Measurements from ENCODE around the gene ZYX. TPM values are rescaled to one million over a fixed set of nuclear protein-coding genes. Genes with fewer than 3 reads are reported as not detected.

Gene ZYX
- total RNA-seq, 1 donor = 48.4 TPM

DNA sequence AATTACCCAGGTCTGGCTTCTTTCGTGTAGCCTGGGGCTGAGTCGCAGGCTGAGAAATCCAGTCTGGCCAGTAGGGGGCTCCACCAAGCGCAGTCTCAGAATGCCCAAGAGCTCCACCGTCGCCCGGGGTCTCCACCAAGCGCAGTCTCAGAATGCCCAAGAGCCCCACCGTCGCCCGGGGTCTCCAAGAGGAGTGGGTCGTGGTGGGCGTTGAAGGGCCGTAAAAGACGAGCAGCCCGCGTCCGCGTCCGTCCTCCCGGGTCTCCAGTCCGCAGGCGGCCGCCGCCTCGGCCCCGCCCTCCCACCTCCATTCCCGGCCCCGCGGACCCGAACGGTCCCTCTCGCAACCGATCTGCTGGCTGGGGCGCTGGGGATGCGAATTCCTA lies 892 bp upstream of the ZYX start:
- peak; percentile 90 for DNase-seq (ENCODE audit: low read depth)
- TF ChIP-seq, protein P1, sequence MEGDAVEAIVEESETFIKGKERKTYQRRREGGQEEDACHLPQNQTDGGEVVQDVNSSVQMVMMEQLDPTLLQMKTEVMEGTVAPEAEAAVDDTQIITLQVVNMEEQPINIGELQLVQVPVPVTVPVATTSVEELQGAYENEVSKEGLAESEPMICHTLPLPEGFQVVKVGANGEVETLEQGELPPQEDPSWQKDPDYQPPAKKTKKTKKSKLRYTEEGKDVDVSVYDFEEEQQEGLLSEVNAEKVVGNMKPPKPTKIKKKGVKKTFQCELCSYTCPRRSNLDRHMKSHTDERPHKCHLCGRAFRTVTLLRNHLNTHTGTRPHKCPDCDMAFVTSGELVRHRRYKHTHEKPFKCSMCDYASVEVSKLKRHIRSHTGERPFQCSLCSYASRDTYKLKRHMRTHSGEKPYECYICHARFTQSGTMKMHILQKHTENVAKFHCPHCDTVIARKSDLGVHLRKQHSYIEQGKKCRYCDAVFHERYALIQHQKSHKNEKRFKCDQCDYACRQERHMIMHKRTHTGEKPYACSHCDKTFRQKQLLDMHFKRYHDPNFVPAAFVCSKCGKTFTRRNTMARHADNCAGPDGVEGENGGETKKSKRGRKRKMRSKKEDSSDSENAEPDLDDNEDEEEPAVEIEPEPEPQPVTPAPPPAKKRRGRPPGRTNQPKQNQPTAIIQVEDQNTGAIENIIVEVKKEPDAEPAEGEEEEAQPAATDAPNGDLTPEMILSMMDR (IDR thresholded peaks at IDR 0.05; ENCODE audit: insufficient read depth, low read length) = peak; percentile 84

DNA sequence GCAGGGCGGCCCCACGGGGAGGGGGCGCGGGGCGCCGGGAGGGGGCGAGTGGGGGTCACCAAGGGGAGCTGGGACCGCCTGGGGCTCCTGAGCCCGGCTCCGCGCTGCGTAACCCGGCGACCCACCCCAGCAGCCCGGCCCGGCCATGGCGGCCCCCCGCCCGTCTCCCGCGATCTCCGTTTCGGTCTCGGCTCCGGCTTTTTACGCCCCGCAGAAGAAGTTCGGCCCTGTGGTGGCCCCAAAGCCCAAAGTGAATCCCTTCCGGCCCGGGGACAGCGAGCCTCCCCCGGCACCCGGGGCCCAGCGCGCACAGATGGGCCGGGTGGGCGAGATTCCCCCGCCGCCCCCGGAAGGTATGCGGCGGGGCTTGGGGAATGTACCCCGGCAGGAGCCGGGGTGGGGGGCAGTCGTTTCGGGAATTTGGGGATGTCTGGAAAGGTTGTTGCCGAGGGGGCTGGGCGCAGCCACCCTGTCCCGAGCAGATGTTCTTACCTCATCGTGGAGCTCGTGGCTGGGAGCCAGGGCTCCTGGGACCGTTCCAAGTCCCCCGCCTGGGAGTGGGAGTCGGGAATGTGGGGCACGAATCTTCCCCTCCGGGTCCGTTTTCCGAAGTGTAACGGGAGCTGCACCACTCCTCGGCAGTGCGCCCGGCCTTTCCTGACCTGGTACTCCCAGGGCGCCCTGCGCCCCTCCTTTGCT lies 431 bp downstream of the ZYX start:
- peak overlapping the region; percentile 84 for H3K4me3 ChIP-seq (ENCODE audit: low read depth, low read length)
- peak; percentile 82 for DNase-seq (ENCODE audit: low read depth)
- TF ChIP-seq, protein P1 (IDR thresholded peaks at IDR 0.05; ENCODE audit: insufficient read depth, low read length) = no peak

More for the DNA sequence above, 892 bp upstream of the ZYX start:
- H3K4me3 ChIP-seq (ENCODE audit: low read depth, low read length) = peak overlapping the region; percentile 84

DNA sequence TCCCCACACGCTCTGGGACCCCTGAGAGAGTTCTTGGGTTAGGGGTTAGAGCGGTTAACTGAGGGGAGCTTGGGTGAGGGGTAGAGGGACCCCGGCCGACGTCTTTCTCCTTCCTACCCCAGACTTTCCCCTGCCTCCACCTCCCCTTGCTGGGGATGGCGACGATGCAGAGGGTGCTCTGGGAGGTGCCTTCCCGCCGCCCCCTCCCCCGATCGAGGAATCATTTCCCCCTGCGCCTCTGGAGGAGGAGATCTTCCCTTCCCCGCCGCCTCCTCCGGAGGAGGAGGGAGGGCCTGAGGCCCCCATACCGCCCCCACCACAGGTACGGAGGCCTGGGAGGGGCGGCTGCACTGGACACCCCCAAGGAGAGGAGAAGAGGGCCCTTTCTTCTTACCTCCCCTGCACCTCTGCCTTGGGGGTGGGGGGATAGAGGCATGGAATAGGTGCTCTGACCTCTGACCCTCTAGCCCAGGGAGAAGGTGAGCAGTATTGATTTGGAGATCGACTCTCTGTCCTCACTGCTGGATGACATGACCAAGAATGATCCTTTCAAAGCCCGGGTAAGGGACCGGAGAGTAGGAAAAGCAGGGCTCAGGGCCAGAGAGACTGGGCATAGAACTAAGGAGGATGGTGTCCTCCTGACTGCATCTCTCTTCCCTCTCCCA lies 1.1 kb downstream of the ZYX start:
- TF ChIP-seq, protein P1 (IDR thresholded peaks at IDR 0.05; ENCODE audit: insufficient read depth, low read length) = no peak
- no peak for DNase-seq (ENCODE audit: low read depth)

DNA sequence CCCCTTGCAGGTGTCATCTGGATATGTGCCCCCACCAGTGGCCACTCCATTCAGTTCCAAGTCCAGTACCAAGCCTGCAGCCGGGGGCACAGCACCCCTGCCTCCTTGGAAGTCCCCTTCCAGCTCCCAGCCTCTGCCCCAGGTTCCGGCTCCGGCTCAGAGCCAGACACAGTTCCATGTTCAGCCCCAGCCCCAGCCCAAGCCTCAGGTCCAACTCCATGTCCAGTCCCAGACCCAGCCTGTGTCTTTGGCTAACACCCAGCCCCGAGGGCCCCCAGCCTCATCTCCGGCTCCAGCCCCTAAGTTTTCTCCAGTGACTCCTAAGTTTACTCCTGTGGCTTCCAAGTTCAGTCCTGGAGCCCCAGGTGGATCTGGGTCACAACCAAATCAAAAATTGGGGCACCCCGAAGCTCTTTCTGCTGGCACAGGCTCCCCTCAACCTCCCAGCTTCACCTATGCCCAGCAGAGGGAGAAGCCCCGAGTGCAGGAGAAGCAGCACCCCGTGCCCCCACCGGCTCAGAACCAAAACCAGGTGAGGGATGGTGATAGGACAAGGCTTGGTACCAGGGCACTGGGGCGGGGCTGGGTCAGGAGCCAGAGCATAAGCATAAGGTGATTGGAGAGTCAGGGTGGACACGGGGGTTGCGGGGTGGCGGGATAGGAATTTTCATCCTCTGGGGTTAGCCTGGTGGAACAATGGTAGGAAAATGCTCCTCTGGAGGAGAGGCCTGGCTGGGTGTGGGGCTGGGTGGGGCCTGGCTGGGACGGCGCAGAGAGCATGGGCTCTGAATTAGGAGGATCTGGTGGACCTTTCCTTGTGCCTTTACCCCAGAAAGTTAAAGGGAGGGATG lies 1.9 kb downstream of the ZYX start:
- H3K4me3 ChIP-seq (ENCODE audit: low read depth, low read length) = peak overlapping the region; percentile 84
- DNase-seq (ENCODE audit: low read depth) = no peak
- TF ChIP-seq, protein P1 (IDR thresholded peaks at IDR 0.05; ENCODE audit: insufficient read depth, low read length) = no peak

More for the DNA sequence above, 1.1 kb downstream of the ZYX start:
- peak overlapping the region; percentile 84 for H3K4me3 ChIP-seq (ENCODE audit: low read depth, low read length)

DNA sequence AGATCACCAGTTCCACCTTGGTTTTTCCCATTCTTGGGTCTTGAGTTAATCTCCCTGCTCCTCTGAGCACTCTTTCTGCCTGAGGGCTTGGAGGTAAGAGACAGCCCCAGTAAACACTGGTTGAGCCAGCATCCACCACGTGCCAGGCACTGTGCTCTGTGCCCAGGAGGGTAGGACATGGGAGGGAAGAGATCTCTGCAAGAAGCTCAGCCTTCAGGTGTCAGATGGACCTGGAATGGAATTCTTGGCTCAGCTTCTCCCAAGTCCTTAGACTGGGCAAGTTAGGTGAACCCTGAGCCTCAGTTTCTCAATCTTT lies 2.5 kb downstream of the ZYX start:
- TF ChIP-seq, protein P1 (IDR thresholded peaks at IDR 0.05; ENCODE audit: insufficient read depth, low read length) = no peak
- H3K4me3 ChIP-seq (ENCODE audit: low read depth, low read length) = peak overlapping the region; percentile 84
- no peak for DNase-seq (ENCODE audit: low read depth)

DNA sequence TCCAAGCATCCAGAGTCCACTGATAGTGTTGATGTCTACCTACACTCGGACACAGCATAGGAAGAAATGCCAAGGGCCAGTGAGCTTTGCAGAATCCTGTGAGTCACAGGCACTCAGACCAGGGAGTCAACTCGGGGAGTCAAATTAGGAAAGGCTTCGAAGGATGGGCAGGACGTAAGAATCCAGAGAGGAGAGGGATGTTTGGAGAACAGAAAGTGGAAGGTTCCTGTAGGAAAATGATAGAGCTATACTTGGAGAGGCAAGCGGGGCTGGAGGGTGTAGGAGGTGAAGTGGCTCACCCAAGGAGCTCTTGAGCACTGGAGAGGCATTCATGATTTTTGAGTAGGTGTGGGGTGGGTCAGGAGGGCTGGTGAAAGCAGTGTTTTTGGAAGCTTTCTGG lies 3.0 kb downstream of the ZYX start:
- H3K4me3 ChIP-seq (ENCODE audit: low read depth, low read length) = peak overlapping the region; percentile 84
- TF ChIP-seq, protein P1 (IDR thresholded peaks at IDR 0.05; ENCODE audit: insufficient read depth, low read length) = no peak
- DNase-seq (ENCODE audit: low read depth) = peak; percentile 75

Data from fibroblast of the aortic adventitia (primary cell).